GM12878 (cell line): Measurements from ENCODE around the gene ISCU. TPM values are rescaled to one million over a fixed set of nuclear protein-coding genes. Genes with fewer than 3 reads are reported as not detected.

ENCODE experiments used
- ATF3 ChIP-seq: IDR thresholded peaks from 2 replicates; pipeline ENCODE4 v1.6.1; 2011; ENCODE audit warnings: low read depth, mild to moderate bottlenecking, low read length, moderate library complexity, borderline replicate concordance; ENCODE audit errors: extremely low read depth
- BCLAF1 ChIP-seq: fragments of 450-650 bp; IDR thresholded peaks from 2 replicates; pipeline ENCODE4 v1.6.1; 2017; ENCODE audit warnings: antibody characterized with exemption, mild to moderate bottlenecking, moderate library complexity
- CBFB ChIP-seq: IDR thresholded peaks from 2 replicates; pipeline ENCODE4 v1.6.1; 2016; ENCODE audit warnings: antibody characterized with exemption, low read depth
- CHD4 ChIP-seq: fragments of 200-600 bp; sonication (generic); IDR thresholded peaks from 2 replicates; pipeline ENCODE4 v1.6.1; 2016; ENCODE audit warnings: mild to moderate bottlenecking
- ETV6 ChIP-seq, 2 experiments: fragments of 450-650 bp in 1 of 2; IDR thresholded peaks in 1 of 2; conservative IDR thresholded peaks in 1 of 2; 2 replicates each; pipeline ENCODE4 v1.6.1; 2014; ENCODE audit warnings: antibody characterized with exemption in 1 of 2, borderline replicate concordance in 1 of 2, low read depth in 1 of 2, mild to moderate bottlenecking in 1 of 2, moderate library complexity in 1 of 2
- JUNB ChIP-seq: IDR thresholded peaks from 2 replicates; pipeline ENCODE4 v1.6.1; 2016; ENCODE audit warnings: antibody characterized with exemption, mild to moderate bottlenecking
- MAX ChIP-seq: IDR thresholded peaks from 2 replicates; pipeline ENCODE4 v1.6.1; 2012; ENCODE audit warnings: low read depth, low read length, improper control_type of control experiment
- MEF2A ChIP-seq: IDR thresholded peaks from 2 replicates; pipeline ENCODE4 v1.6.1; 2011; ENCODE audit warnings: low read depth, mild to moderate bottlenecking, low read length, moderate library complexity; ENCODE audit not compliant: insufficient read depth
- MEF2B ChIP-seq: fragments of 450-650 bp; IDR thresholded peaks from 2 replicates; pipeline ENCODE4 v1.6.1; 2018; ENCODE audit warnings: mild to moderate bottlenecking, moderate library complexity; ENCODE audit not compliant: partially characterized antibody, poor library complexity, severe bottlenecking
- PAX8 ChIP-seq: fragments of 450-650 bp; IDR thresholded peaks from 2 replicates; pipeline ENCODE4 v1.6.1; 2017; ENCODE audit warnings: mild to moderate bottlenecking, moderate library complexity
- PRDM15 ChIP-seq: fragments of 450-650 bp; formaldehyde crosslinking; IDR thresholded peaks from 2 replicates; pipeline ENCODE4 v1.4.0; 2020; ENCODE audit warnings: mild to moderate bottlenecking, moderate library complexity
- SMAD1 ChIP-seq: fragments of 450-650 bp; IDR thresholded peaks from 2 replicates; pipeline ENCODE4 v1.6.1; 2018; ENCODE audit warnings: mild to moderate bottlenecking, low read depth; ENCODE audit not compliant: partially characterized antibody
- SMC3 ChIP-seq: IDR thresholded peaks from 2 replicates; pipeline ENCODE4 v1.6.1; 2011; ENCODE audit warnings: low read length, improper control_type of control experiment, borderline replicate concordance
- STAT3 ChIP-seq: IDR thresholded peaks from 2 replicates; pipeline ENCODE4 v1.6.1; 2011; ENCODE audit warnings: low read depth, low read length, improper control_type of control experiment
- TCF3 ChIP-seq: IDR thresholded peaks from 2 replicates; pipeline ENCODE4 v1.6.1; 2012; ENCODE audit warnings: low read depth, mild to moderate bottlenecking, low read length, borderline replicate concordance; ENCODE audit not compliant: insufficient read depth
- ZNF592 ChIP-seq: fragments of 450-650 bp; IDR thresholded peaks from 2 replicates; pipeline ENCODE4 v1.6.1; 2017; ENCODE audit warnings: mild to moderate bottlenecking, moderate library complexity
- ZNF622 ChIP-seq: fragments of 450-650 bp; IDR thresholded peaks from 2 replicates; pipeline ENCODE4 v1.6.1; 2017; ENCODE audit warnings: mild to moderate bottlenecking, inconsistent platforms
- ZSCAN29 ChIP-seq: fragments of 450-650 bp; IDR thresholded peaks from 2 replicates; pipeline ENCODE4 v1.6.1; 2017; ENCODE audit warnings: mild to moderate bottlenecking, moderate library complexity
- polyA plus RNA-seq, 11 experiments: library from polyadenylated mRNA; depleted of rRNA in 4 of 11; unstranded in 6 of 11; stranded (reverse) in 5 of 11; fragments of >200 nt; fragmentation: Nextera tagmentation in 4 of 11; fragmentation: Illumina TruSeq in 1 of 11; extraction: Ambion mirVana in 4 of 11; extraction: Trizol in 1 of 11; gene quantifications; 1 replicate in 1 of 11; 2 replicates in 10 of 11; pipeline versions ENCODE4 v1.2.1 to v1.2.3, GENCODE V29; 2011 to 2016; ENCODE audit warnings: inconsistent platforms in 2 of 11, missing spikeins in 2 of 11, low read depth in 1 of 11
- total RNA-seq, 4 experiments: library from RNA; depleted of rRNA in 3 of 4; stranded (reverse); fragments of >200 nt in 3 of 4; fragmentation: Illumina TruSeq in 1 of 4; extraction: Trizol in 1 of 4; gene quantifications; 2 replicates each; pipeline versions ENCODE4 v1.2.1 to v1.2.3, GENCODE V29; 2013 to 2021

Gene ISCU
- total and polyA plus RNA-seq, 10 of the 15 experiments (the other 5 are each of a cell fraction or from before 2014, with no cell fraction given), result 32.8 to 260 (median 127) TPM

GRCh38 chr12:108572166-108572790 is 9.9 kb downstream of the ISCU start (continued):
- no peak for TF ChIP-seq BCLAF1
- TF ChIP-seq ATF3, result no peak
- no peak for TF ChIP-seq CHD4
- TF ChIP-seq SMAD1, result no peak
- 0 out of 2 replicates have a peak, but pooled peaks have one; percentile 8 for TF ChIP-seq ZNF592
- no peak for TF ChIP-seq ZNF622
- no peak for TF ChIP-seq ZSCAN29
- TF ChIP-seq TCF3, result 0 out of 2 replicates have a peak, but pooled peaks have one; percentile 35
- TF ChIP-seq ETV6 (conservative IDR thresholded peaks at IDR 0.05 in 1 of 2, IDR thresholded peaks at IDR 0.05 in 1 of 2; ENCODE audit: borderline replicate concordance in 1 of 2, low read depth in 1 of 2), result no peak
- no peak for TF ChIP-seq PRDM15
- TF ChIP-seq MAX, result 0 out of 2 replicates have a peak, but pooled peaks have one; percentile 9
- TF ChIP-seq JUNB, result peak; percentile 48
- TF ChIP-seq SMC3, result peak; percentile 10; the same call in 1 of the 2 replicates
- peak; percentile 64 for TF ChIP-seq MEF2B
- no peak for TF ChIP-seq STAT3
- no peak for TF ChIP-seq PAX8
- TF ChIP-seq MEF2A, result no peak
- TF ChIP-seq CBFB, result no peak
